GM10248 (cell line): ENCODE measurements around the gene LRRC26.
"Not testable (repeated sequence)": the region's sequence is repeated elsewhere in the genome, so short reads cannot be mapped to it uniquely, and the experiment has no call there.

Experiments
- CTCF ChIA-PET: fragments of 300-600 bp; sonication (Branson Sonifier 250); formaldehyde crosslinking; extraction: SDS; loops from one replicate; lab custom pipeline; 2021; ENCODE audit warnings: antibody characterized with exemption; lab: Yijun Ruan, JAX
- POLR2A ChIA-PET: fragments of 350-650 bp; sonication (Branson Sonifier 250); formaldehyde crosslinking; extraction: SDS; loops from one replicate; lab custom pipeline; 2020; ENCODE audit warnings: antibody characterized with exemption; lab: Yijun Ruan, JAX
- DNase-seq: peaks from one replicate; pipeline ENCODE4 v3.0.0; 2012; ENCODE audit errors: extremely low spot score
- CTCF ChIP-seq: IDR thresholded peaks from 2 replicates; pipeline ENCODE4 v1.5.1; 2012; ENCODE audit warnings: mild to moderate bottlenecking, low read depth; ENCODE audit errors: extremely low read depth, missing control alignments, control extremely low read depth

The LRRC26 gene

GRCh38 chr9:137139468-137140150 is 30.2 kb downstream of the LRRC26 start:
- no peak for TF ChIP-seq CTCF
- ChIA-PET CTCF (interaction anchor here (0.9 to 1.7 kb wide), 3 partner anchors 10 to 26 kb away, joined by 3 read pairs; no protein-coding TSS in a partner anchor), POLR2A (interaction anchor here (0.5 kb wide), 1 partner anchor 11 kb away, joined by 3 read pairs; no protein-coding TSS in a partner anchor)
- DNase-seq, result no peak

- no peak for DNase-seq
- TF ChIP-seq CTCF, result no peak
- CTCF ChIA-PET, result interaction anchor here (0.9 to 1.5 kb wide), 4 partner anchors 18 to 69 kb away, joined by 3 read pairs; partner anchors contain the start of gene SAPCD2
- POLR2A ChIA-PET, result interaction anchor here (0.6 kb wide), 1 partner anchor 102 kb away, joined by 3 read pairs; the partner anchor contains the start of gene TUBB4B
Observed at GRCh38 chr9:137138722-137139467, 31.0 kb downstream of the LRRC26 start, which contains the start of gene GRIN1. Gene GRIN1 (plus strand): TSS chr9:137139154. CDS start chr9:137139487, 333 bp downstream.

GRCh38 chr9:137138058-137138721 is 31.7 kb downstream of the LRRC26 start:
- no peak for DNase-seq
- CTCF ChIA-PET, result interaction anchor here (0.8 to 2.0 kb wide), 5 partner anchors 19 to 98 kb away, joined by 3 to 6 read pairs (median 3); partner anchors contain the start of gene SAPCD2
- POLR2A ChIA-PET, result interaction anchor here (0.6 kb wide), 1 partner anchor 103 kb away, joined by 3 read pairs; the partner anchor contains the start of gene TUBB4B
- no peak for TF ChIP-seq CTCF

- CTCF ChIA-PET, result interaction anchor here (0.7 to 2.0 kb wide), 3 partner anchors 41 to 100 kb away, joined by 3 to 6 read pairs (median 3); partner anchors contain the start of gene TPRN
- no peak for DNase-seq
- TF ChIP-seq CTCF, result no peak
- POLR2A ChIA-PET, result interaction anchor here (0.6 kb wide), 1 partner anchor 57 kb away, joined by 9 read pairs; no protein-coding TSS in a partner anchor
Observed at GRCh38 chr9:137136881-137137607, 32.8 kb downstream of the LRRC26 start.

- no peak for TF ChIP-seq CTCF
- CTCF ChIA-PET, result interaction anchor here (0.7 to 2.0 kb wide), 3 partner anchors 40 to 100 kb away, joined by 3 to 6 read pairs (median 3); partner anchors contain the start of gene TPRN
- POLR2A ChIA-PET, result interaction anchor here (0.6 kb wide), 1 partner anchor 57 kb away, joined by 9 read pairs; no protein-coding TSS in a partner anchor
- DNase-seq, result no peak
Observed at GRCh38 chr9:137136261-137136880, 33.5 kb downstream of the LRRC26 start.

- DNase-seq, CTCF ChIA-PET, POLR2A ChIA-PET: not testable (repeated sequence)
Observed at GRCh38 chr9:137135154-137135553, 34.7 kb downstream of the LRRC26 start.
